Esophagus muscularis mucosa (tissue), 4 donors: Measurements from ENCODE around the gene ICAM1.

Source experiments
- EP300 ChIP-seq: sonication (generic); formaldehyde crosslinking; IDR thresholded peaks from one replicate; pipeline ENCODE4 v1.6.1; 2017; ENCODE audit warnings: antibody characterized with exemption
- POLR2A ChIP-seq: fragments of 450-650 bp; IDR thresholded peaks from one replicate; pipeline ENCODE4 v1.6.1; 2017; ENCODE audit warnings: antibody characterized with exemption, moderate library complexity, mild to moderate bottlenecking, low read depth
- POLR2AphosphoS5 ChIP-seq, 2 donors: sonication (generic); formaldehyde crosslinking; IDR thresholded peaks; one replicate each; pipeline ENCODE4 v1.6.1; 2017; ENCODE audit warnings: antibody characterized with exemption in 2 of 2
- TF ChIP-seq, protein P1 (sequence below), 3 experiments: fragments of 200-600 bp in 2 of 3; fragments of 450-650 bp in 1 of 3; sonication (generic) in 2 of 3; IDR thresholded peaks; one replicate each; pipeline ENCODE4 v1.5.1; 2017 to 2019; ENCODE audit warnings: antibody characterized with exemption in 3 of 3, mild to moderate bottlenecking in 2 of 3, moderate library complexity in 1 of 3

DNA sequence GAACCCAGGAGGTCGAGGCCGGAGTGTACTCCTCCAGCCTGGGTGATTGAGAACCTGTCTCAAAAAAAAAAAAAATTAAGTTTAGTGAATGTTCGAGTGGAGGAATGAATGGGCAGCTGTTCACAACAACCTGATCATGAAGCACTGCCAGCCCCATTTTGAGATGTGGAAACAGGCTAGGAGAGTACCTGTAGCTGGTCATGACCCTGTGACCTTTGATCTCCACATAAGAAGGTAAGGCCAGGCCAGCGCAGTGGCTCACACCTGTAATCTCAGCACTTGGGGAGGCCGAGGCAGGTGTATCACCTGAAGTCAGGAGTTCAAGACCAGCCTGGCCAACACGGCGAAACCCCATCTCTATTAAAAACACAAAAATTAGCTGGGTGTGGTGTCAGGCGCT is 54.8 kb downstream of the ICAM1 start:
- TF ChIP-seq POLR2A (no peak), POLR2AphosphoS5 (IDR thresholded peaks at IDR 0.05) (no peak), EP300 (no peak)
- TF ChIP-seq, protein P1, sequence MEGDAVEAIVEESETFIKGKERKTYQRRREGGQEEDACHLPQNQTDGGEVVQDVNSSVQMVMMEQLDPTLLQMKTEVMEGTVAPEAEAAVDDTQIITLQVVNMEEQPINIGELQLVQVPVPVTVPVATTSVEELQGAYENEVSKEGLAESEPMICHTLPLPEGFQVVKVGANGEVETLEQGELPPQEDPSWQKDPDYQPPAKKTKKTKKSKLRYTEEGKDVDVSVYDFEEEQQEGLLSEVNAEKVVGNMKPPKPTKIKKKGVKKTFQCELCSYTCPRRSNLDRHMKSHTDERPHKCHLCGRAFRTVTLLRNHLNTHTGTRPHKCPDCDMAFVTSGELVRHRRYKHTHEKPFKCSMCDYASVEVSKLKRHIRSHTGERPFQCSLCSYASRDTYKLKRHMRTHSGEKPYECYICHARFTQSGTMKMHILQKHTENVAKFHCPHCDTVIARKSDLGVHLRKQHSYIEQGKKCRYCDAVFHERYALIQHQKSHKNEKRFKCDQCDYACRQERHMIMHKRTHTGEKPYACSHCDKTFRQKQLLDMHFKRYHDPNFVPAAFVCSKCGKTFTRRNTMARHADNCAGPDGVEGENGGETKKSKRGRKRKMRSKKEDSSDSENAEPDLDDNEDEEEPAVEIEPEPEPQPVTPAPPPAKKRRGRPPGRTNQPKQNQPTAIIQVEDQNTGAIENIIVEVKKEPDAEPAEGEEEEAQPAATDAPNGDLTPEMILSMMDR (IDR thresholded peaks at IDR 0.05): no peak
